Body of pancreas (tissue), 4 donors: ENCODE results near the gene DENND1A. TPM values are rescaled to one million over a fixed set of nuclear protein-coding genes. Genes with fewer than 3 reads are reported as not detected.

Source experiments
- ATAC-seq: fragments of 150-250 bp; one replicate; pipeline ENCODE4 v1.9.1; 2016
- DNase-seq, 4 donors: peaks; one replicate each; pipeline ENCODE4 v3.0.0-alpha.2; 2019
- H3K27ac ChIP-seq, 4 donors: fragments of 200-600 bp; sonication (generic); 1 replicate in 3 of 4; 2 replicates in 1 of 4; pipeline versions ENCODE4 v1.5.1 to v1.6.1; 2016 to 2019; ENCODE audit warnings: mild to moderate bottlenecking in 1 of 4, mixed read lengths in 1 of 4, moderate library complexity in 1 of 4
- H3K27me3 ChIP-seq, 2 donors: fragments of 200-600 bp; sonication (generic); one replicate each; pipeline ENCODE4 v1.6.0; 2016; ENCODE audit warnings: mild to moderate bottlenecking in 1 of 2
- H3K36me3 ChIP-seq, 2 donors: fragments of 200-600 bp; sonication (generic); replicated peaks in 1 of 2; 2 replicates each; pipeline ENCODE4 v1.5.1; 2016; ENCODE audit warnings: low read depth in 2 of 2; ENCODE audit not compliant: insufficient read depth in 1 of 2
- H3K4me1 ChIP-seq: fragments of 200-600 bp; sonication (generic); one replicate; pipeline ENCODE4 v1.6.0; 2016
- H3K4me3 ChIP-seq, 2 donors: fragments of 200-600 bp; sonication (generic); 1 replicate in 1 of 2; 2 replicates in 1 of 2; pipeline ENCODE4 v1.5.1; 2016 to 2019
- H3K9me3 ChIP-seq, 3 donors: fragments of 200-600 bp; sonication (generic); 1 replicate in 2 of 3; 2 replicates in 1 of 3; pipeline ENCODE4 v1.5.1; 2016
- CTCF ChIP-seq, 7 experiments: fragments of 450-650 bp in 4 of 7; fragments of 200-600 bp in 3 of 7; sonication (generic) in 3 of 7; IDR thresholded peaks; one replicate each; pipeline ENCODE4 v1.5.1; 2016 to 2019; ENCODE audit warnings: antibody characterized with exemption in 7 of 7
- POLR2A ChIP-seq, 3 donors: fragments of 450-650 bp; IDR thresholded peaks; one replicate each; pipeline ENCODE4 v1.6.1; 2016; ENCODE audit warnings: antibody characterized with exemption in 3 of 3, mild to moderate bottlenecking in 2 of 3
- WGBS, 2 donors: methylation state at CpG; one replicate each; pipeline ENCODE4 v1.1.5; 2017; 5-methylcytosine and 5-hydroxymethylcytosine counted together
- intact Hi-C: fragments of 100-400 bp; cut with DNase I; formaldehyde crosslinking; loops from one replicate; pipeline ENCODE4 v1.15.1; 2023
- total RNA-seq, 2 donors: library from RNA; depleted of rRNA; stranded (reverse); fragments of >200 nt; gene quantifications; one replicate each; pipeline ENCODE4 v1.1.0, GENCODE V29; 2016

DENND1A gene
- total RNA-seq, 2 donors from 2014 or later = 7.6 to 8.6 TPM

- 95% methylated on average over 8 to 10 of the region's 10 CpGs for WGBS, 2 donors
- Histone ChIP-seq H3K4me3 (no peak overlapping the region), H3K4me1 (no peaks in the 10 kb centered on the region), H3K27ac (no peak overlapping the region), H3K9me3 (no peaks in the 10 kb centered on the region), H3K27me3 (no peaks in the 10 kb centered on the region), H3K36me3 (no peaks in the 10 kb centered on the region)
- intact Hi-C loops = no loop called here
- no peak for DNase-seq
- no peak for ATAC-seq
- TF ChIP-seq POLR2A (IDR thresholded peaks at IDR 0.05) (no peak), CTCF (IDR thresholded peaks at IDR 0.05) (no peak)
Measured at GRCh38 chr9:123408313-123409262, 521.3 kb downstream of the DENND1A start.

GRCh38 chr9:123407217-123407851 lies 522.6 kb downstream of the DENND1A start:
- intact Hi-C loops = no loop called here
- H3K27me3 ChIP-seq = no peaks in the 10 kb centered on the region
- ATAC-seq = no peak
- no peak for DNase-seq
- no peaks in the 10 kb centered on the region for H3K36me3 ChIP-seq
- no peak overlapping the region for H3K27ac ChIP-seq
- no peak overlapping the region for H3K4me3 ChIP-seq
- TF ChIP-seq CTCF (IDR thresholded peaks at IDR 0.05) (no peak), POLR2A (IDR thresholded peaks at IDR 0.05) (no peak)
- whole genome bisulfite sequencing, 2 donors = 83% methylated on average over 20 of the region's 20 CpGs
- H3K9me3 ChIP-seq = no peaks in the 10 kb centered on the region
- H3K4me1 ChIP-seq = no peaks in the 10 kb centered on the region

- WGBS, 2 donors = 66 to 69% methylated on average over 13 of the region's 13 CpGs
- DNase-seq (no peak), ATAC-seq (no peak)
- TF ChIP-seq CTCF (IDR thresholded peaks at IDR 0.05) = no peak
- H3K4me1 ChIP-seq = no peaks in the 10 kb centered on the region
- no peaks in the 10 kb centered on the region for H3K27me3 ChIP-seq
- H3K27ac ChIP-seq = no peak overlapping the region
- no peaks in the 10 kb centered on the region for H3K9me3 ChIP-seq
- intact Hi-C loops = no loop called here
- no peaks in the 10 kb centered on the region for H3K36me3 ChIP-seq
- no peak overlapping the region for H3K4me3 ChIP-seq
Measured at GRCh38 chr9:123406691-123407216, 523.2 kb downstream of the DENND1A start.

GRCh38 chr9:123406016-123406415 lies 523.9 kb downstream of the DENND1A start:
- Histone ChIP-seq H3K27me3 (no peaks in the 10 kb centered on the region), H3K27ac (no peak overlapping the region), H3K36me3 (no peaks in the 10 kb centered on the region), H3K9me3 (no peaks in the 10 kb centered on the region), H3K4me1 (no peaks in the 10 kb centered on the region), H3K4me3 (no peak overlapping the region)
- intact Hi-C loops = no loop called here
- WGBS, 2 donors = 88% methylated on average over 6 of the region's 6 CpGs
- TF ChIP-seq POLR2A (IDR thresholded peaks at IDR 0.05) (no peak), CTCF (IDR thresholded peaks at IDR 0.05) (no peak)
- no peak for ATAC-seq
- no peak for DNase-seq
